GM21576 (cell line): ENCODE data around the gene LMLN.
"Not testable (repeated sequence)": the region's sequence is repeated elsewhere in the genome, so short reads cannot be mapped to it uniquely, and the experiment has no call there.

ENCODE experiments used
- ATAC-seq: cut with Tn5 transposase; IDR thresholded peaks from one replicate; pipeline ENCODE4 v1.9.1; 2021; ENCODE audit warnings: mild to moderate bottlenecking, moderate library complexity; ENCODE audit not compliant: unreplicated experiment

Gene LMLN

GRCh38 chr3:197955892-197956477 is 4.0 kb upstream of the LMLN start:
- ATAC-seq, result no peak

GRCh38 chr3:197956626-197956988 is 3.4 kb upstream of the LMLN start:
- ATAC-seq, result no peak

GRCh38 chr3:197957790-197958133 is 2.3 kb upstream of the LMLN start:
- ATAC-seq, result no peak

- no peak for ATAC-seq
Observed at GRCh38 chr3:197958346-197958745, 1.7 kb upstream of the LMLN start.

- not testable (repeated sequence) for ATAC-seq
Observed at GRCh38 chr3:197958848-197959247, 1.2 kb upstream of the LMLN start.

GRCh38 chr3:197959500-197959890 is 522 bp upstream of the LMLN start:
- ATAC-seq, result no peak

GRCh38 chr3:197960694-197961581 is 921 bp downstream of the LMLN start:
- ATAC-seq, result no peak

GRCh38 chr3:197961582-197961945 is 1.5 kb downstream of the LMLN start:
- no peak for ATAC-seq

- no peak for ATAC-seq
Observed at GRCh38 chr3:197963019-197963637, 3.1 kb downstream of the LMLN start.

- ATAC-seq, result not testable (repeated sequence)
Observed at GRCh38 chr3:197967337-197967989, 7.4 kb downstream of the LMLN start.

GRCh38 chr3:197970588-197970987 is 10.6 kb downstream of the LMLN start:
- no peak for ATAC-seq

- no peak for ATAC-seq
Observed at GRCh38 chr3:197974016-197974415, 14.0 kb downstream of the LMLN start.

GRCh38 chr3:197975311-197975710 is 15.3 kb downstream of the LMLN start:
- ATAC-seq, result no peak

- ATAC-seq, result no peak
Observed at GRCh38 chr3:197983076-197983475, 23.1 kb downstream of the LMLN start.

- no peak for ATAC-seq
Observed at GRCh38 chr3:197989651-197990050, 29.6 kb downstream of the LMLN start.

GRCh38 chr3:197994736-197995135 is 34.7 kb downstream of the LMLN start:
- ATAC-seq, result no peak

- ATAC-seq, result no peak
Observed at GRCh38 chr3:197996855-197997254, 36.8 kb downstream of the LMLN start.

- no peak for ATAC-seq
Observed at GRCh38 chr3:197997936-197998335, 37.9 kb downstream of the LMLN start.

- ATAC-seq, result no peak
Observed at GRCh38 chr3:198017090-198017489, 57.1 kb downstream of the LMLN start.

- no peak for ATAC-seq
Observed at GRCh38 chr3:198018416-198018815, 58.4 kb downstream of the LMLN start.

GRCh38 chr3:198019115-198019514 is 59.1 kb downstream of the LMLN start:
- no peak for ATAC-seq

- ATAC-seq, result no peak
Observed at GRCh38 chr3:198021320-198021719, 61.3 kb downstream of the LMLN start.
